ENCODE results near the gene PEMT.

The PEMT gene

DNA sequence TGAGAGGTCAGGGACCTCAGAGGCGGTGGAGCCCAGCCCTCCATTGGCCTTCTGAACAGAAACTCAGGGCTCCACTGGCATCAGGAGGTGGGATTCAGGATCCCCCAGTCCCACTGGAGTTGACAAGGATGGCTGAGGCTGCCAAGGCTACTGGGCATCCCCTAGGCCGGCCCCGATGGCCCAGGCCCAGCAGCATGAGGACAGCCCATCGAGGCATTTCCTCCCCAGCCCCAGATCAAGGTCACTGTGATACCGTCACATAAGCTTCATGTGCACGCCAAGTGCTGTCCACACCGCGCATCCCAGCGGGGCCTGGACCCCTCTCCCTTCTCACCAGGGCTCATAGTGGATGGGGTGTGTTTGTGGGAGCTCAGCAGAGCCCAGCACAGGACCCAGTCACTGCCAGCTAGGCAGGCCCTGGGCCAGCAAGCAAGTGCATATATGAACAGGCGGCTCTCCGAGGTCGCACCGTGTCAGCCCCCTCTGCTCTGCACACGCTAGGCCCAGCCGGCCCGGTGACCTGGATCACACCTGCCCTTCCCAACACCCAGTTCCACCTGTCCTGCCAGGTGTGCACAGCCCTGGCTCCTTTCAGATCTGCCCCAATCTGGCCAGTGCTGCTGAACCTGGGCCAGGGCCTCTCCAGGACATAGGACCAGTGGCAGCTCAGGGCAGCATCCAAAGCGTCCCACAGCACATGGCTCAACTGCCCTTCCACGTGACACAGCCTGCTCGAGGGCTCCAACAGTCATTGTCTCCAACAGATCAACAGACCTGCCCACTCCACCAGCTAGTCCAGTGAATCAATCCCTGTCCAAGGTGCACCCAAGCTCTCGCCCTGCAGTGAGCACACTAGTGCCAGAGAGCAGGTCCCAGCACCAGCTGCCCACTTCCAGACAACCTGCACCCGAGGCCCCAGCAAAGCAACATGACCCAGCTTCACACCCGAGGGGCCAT, 62.5 kb downstream of the PEMT start:
- no peak for DNase-seq

DNA sequence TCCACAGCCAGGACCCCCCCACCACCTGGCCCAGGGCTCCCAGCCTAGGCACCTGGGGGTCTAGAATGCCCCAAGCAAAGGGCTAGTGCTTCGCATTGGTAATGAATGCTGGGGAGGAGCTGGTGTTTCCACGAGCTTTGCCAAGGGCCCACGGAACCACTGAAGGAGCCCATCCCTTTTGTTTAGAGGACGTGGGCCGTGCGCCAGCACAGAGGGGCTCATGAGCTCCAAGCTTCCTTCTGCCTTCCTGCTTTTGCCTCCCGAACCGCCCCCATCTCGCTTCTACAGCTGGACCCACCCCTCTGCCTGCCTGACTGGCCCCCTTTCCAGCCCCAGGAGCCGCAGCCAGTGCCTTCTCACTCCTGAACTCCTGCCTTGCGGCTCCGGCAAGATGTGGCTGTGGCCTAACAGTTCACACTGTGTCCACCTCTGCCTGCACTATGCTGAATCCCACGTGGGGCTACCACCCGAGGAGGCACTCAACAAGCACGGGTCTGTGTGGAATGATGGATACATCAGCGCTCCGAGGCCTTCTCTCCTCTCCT, 63.5 kb downstream of the PEMT start:
- no peak for DNase-seq

DNA sequence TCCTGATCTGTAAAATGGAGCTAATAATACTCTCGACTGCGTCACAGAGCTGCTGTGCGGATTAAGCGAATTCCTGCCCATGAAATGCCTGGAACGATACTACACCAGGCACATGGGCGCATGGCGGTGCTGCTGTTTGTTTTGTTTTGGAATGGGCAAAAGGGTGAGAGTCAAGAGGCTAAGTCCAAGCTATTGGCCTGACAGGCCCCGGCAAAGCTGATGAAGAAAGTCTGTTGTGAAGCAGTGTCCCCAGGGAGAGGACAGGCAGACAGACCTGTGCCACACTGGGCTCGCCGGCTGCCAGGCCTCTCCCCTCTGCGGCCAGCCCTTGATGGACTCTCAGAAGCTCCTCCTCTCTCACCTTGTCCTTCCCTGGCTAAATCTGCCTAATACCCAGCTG, 64.0 kb downstream of the PEMT start:
- no peak for DNase-seq

DNA sequence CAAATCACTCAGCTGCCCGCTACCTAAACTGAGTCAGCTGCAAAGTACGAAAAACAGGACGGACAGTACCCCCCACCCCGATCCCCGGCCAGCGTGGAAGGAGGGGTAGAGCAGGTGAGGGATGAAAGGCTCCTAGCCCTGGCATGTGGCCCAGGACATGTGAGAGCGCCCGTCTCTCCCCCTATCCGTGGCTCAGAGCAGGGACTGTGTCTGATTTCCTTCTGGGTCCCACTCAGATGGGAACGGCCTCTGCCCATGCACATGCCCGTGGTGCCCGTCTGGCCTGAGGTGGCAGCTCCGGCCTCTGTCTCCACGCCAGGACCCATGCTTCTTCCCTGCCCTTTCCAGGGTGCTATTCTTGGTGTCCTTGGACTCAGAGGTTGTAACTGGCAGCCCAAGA, 65.1 kb downstream of the PEMT start:
- DNase-seq: no peak

DNA sequence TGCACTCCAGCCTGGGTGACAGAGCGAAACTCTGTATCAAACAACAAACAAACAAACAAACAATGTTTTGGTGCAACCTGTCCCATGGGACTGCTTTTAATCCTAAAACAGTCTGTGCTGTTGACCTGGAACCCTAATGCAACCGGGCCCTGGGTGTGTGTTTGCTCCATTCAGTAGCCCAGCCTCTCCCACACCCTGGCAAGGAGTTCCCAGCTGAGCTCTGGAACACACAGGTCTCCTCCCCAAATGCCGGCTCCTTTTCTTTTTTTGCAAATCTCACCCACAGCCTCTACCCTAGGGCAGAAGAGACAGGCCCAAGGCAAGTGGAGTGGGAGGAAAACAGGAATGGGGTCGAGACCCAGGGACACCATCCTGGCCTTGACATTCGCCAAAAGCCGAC, 65.6 kb downstream of the PEMT start:
- no peak for DNase-seq

DNA sequence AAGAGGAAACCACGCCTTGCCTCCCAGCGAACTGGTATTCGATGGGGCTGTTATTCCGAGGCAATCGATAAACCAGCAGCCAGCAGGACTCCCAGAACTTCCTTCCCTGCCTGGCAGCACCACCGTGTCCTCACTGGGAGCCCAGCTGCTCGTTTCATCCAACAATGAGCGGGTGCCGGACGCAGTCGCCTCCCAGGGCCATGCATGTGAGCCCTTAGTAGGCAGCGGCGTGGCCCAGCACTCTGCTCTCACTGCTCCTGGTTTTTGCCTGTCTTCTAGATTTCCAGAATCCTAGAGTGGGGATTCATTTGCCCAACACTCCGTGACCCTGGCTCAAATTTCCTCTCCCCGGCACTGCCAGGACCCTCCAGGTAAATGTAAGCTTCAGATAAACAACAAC, 66.2 kb downstream of the PEMT start:
- no peak for DNase-seq

DNA sequence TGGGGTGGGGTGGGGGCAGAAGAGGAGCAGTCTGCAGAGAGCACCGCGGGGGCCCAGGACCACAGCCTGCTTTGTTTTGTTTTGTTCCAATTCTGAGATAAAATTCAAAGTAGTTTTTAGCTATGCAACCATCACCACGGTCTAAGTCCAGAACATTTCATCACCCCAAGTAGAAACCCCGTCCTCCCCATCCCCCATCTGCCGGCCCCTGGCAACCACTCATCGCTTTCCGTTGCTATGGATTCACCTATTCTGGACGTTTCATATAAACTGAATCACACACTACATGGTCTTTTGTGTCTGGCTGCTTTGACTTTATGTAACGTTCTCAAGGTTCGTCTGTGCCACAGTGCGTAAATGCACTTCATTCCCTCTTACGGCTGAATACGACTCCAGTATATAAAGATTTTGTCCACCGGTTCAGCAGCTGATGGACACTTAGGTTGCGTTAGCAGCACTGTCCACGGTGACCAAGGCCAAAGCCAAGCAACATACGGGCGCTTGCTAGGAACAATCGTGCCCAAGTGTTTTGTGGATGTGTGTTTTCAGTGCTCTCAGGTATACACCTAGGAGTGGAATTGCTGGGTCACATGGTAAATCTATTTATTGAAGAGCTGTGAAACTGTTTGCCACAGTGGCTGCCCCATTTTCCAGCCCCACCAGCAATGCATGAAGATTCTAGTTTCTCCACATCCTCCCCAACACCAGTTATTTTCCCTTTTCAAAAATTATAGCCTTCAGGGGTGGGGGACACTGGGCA, 67.6 kb downstream of the PEMT start:
- DNase-seq: no peak

DNA sequence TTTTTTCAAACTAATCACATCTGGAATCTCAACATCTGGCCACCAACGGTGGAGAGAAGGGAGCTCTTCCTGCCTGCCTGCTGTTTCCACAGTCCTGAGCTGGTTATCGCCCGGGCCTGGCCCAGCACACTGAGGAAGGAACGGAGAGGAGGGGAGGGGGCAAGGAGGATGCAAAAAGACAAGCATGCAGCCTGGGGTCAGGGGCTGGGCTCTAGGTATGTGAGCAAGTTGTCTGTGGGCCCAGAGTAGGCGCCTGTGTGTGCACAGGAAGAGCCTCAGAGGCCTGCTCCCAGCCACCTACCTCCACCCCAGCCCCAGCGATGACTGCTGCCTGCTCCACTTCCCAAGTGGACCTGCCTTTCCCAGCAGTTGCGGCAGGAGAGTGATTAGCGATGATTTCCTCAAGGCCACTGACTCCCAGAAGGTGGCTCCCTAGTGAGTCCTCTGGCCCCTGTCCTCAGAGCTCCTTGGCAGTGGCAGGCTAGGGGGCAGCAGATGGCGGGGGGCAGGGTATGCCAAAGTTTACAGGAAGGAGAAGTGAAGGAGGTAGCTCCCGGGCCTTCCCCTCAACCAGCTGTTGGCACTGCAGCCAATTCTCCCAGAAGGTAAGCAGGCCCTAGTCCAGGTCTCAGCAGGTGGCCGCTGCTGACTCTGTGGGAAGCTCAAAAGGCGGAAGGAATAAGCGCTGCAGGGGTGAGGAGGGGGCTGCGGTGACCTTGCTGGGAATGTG, 68.3 kb downstream of the PEMT start:
- no peak for DNase-seq

DNA sequence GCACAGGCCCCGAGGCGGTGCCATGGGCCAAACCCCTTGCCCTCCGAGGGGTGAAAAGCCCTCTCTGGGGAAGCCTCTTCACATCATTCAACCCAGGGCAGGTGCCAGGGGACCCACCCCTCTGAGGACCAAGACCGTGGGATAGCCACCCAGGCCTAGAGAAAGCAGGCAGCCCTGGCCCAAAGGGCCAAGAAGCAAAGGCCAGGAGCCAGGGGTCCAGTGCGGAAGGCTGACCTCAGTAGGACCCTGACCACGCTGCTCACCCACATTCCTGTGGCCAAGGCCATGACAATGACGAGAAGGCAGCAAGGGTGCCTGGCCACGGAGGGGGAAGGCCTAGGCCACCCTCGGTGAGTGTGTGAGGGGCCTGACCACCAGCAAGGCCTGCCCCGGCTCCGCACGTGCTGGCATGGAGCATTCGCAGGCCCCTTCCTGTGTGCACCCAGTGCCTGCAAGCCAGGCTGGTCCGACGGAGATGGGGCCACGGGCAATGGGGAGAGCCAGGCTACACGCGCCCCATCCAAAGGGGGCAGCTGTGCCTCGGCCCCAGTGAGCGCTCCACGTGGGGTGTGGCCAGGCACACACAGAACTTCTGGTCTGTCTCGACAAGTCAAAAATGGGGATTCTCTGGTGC, 70.8 kb downstream of the PEMT start:
- DNase-seq: no peak

DNA sequence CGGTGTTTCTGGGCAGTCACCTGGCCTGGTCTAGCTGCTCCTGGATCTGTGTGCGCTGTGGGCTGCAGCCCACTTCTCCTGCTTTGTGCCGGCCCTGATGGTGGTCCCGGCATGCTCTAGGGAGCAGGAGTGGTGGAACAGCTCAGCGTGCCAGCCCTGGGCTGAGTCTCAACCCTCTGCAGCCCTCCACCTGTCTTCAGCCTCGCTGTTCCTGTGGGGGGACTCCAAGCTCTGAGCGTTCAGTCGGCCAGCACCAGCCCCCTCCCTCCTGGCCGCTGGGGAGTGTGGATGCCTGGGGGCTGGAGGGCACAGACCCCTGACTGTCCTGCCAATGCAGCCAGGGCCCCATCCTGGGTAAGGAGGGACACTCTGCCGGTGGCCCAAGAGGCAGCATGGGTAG, 71.6 kb downstream of the PEMT start:
- DNase-seq: no peak

DNA sequence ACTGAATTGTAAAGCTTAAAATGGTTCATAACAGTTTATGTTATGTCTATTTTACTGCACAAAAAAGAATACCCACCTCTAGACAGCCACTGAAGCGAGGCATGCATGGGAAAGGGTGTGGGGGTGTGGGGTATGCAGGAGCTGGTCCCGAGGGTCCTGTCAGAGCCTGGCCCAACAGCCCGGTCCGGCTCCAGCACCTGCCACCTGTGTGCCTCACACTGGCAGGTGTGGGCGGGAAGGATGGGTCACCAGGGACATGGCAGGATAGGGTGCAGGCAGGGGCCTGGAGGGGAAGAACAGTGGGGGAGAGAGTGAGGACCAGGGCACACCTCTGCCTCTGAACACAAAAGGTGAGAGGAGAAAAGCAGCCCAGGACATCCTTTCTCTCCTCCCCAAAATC, 72.6 kb downstream of the PEMT start:
- no peak for DNase-seq

DNA sequence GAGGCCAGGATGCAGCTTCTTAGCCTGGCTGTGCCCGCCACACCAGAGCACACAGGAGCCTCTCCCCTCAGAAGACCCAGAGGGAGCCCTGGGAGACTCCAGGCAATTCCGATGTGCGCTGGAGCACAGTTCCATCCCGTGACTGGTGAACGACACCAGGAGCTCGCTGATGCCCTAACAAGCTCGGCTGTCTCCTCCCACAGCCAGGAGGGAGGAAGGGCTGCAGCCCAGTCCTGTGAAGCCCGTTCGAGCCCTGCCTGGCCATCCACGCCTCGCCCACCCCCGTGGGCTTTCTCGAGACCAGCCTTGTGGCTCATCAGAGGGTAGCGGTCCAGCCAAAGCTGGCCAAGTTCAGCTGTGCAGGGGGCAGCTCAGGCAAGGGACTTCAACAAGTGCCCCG, 73.5 kb downstream of the PEMT start:
- DNase-seq: no peak

DNA sequence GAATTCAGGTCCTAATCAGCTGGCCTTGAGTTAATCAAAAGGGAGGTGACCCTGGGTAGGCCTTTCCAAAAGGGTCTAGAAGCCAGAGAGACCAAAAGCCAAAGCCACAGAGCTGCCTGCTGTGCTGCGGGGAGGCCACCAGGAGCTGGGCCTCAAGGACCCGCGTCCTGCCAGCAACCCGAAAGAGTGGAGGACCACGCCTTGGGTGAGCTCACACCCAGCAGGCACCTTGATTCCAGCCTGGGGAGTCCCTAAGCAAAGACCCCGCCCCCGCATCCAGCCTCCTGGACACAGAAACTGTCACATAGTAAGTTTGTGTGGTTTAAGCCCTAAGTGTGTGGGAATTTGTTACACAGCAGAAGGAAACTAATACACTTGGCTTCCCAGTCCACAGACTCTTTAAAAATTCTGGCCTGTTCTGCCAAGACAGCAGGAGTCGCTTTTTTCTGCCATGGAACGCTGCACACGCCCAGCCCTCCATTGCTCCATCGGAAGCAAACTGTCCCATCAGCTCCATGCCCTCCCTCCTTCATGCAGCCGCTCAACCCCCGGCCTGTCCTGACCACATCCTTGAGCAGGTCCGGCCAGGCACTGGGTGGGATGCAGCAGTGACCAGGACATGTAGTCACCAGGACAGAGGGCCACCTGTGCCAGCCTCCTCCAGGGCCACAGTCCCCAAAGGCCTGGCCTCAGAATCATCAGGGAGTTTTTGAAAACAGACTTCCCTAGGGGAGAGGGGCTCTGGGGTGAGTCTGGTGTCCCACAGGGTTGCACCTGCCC, 74.4 kb downstream of the PEMT start:
- DNase-seq: no peak

DNA sequence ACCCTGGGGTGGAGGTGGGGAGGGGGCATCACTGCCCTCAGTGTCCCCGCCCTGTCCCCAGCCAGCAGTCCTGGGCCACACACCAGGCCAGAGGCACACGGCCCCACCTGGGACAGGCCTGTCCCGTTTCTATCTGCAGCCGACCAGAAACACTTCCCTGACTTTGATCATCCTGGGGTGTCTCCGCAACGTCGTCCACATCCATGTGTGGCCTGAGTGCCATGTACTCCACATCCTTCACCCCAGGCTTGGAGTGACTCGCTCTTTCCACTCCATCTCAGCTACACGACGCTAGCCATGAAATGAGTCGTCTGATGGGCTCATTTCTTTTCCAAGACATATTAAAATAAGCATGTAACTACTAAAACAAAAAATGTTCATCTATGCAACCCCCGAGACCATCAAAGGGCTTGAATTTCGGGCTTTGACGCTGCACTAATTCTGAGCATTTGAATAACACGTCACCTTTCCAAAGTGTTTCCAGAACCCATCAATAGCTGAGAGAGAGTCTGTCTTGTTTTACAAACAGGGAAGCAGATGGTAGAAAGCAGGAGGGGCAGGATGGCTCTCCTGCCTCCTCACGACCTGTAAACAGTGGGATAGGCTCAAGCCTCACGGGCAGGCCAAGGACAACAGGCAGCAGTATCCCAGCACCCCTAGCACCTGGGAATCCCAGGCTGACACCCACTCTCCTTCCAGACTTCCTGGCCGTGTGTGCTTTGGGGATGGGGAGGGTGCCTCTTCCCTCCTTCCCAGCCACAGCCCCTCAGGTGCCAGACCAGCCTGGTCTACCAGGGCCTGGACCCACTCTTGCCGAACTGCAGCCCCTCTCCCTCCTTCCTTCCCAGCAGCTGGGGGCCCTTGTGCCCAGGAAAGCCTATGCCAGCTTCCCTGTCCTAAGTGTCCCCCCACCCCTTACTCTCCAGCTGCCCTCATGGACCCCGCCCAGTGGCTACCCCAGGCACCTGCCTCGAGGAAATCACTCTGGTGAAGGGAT, 75.3 kb downstream of the PEMT start:
- no peak for DNase-seq

DNA sequence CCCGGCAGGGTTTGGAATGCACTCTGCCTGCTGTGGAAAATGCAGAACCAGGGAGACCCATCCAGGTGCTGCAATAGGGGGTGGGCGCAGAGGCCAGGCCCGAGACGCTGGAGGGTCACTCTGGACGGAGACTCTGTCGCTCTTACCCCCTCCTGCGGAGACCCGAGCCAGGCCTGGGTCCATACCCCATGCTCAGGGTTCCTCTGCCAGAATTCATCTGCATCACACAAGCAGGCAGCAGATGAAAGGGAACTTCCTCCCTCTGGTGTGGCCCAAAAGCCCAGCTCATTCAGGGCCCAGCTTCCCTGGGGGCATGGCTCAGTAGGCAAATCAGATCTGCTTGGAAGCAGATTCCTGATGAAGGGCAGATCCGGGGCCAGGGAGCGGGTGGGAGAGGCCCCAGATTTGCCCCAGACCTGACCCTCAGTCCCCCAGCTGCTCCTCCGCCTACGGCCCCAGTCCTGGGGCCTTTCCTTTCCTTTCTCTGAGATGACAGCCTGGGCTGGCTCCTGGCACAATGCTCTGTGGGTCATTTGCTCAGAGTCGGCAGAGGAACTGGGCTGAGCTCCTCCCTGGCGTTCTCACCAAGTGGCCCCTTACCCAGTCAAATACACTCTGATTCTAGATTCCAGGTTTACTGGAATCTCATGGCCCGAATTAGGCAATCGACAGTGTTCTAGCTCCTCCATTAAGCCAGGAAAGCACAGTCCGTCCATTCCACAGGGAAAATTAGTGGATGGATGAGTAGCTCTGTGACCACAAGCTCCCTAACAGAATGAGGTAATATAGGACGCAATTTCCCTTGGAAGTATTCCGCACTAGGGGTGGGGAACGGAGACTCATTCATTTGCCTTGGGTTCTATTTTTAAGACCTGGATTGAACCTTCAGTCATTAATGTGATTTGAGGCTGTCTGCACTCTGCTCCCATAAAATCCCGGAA, 76.2 kb downstream of the PEMT start:
- DNase-seq: no peak

DNA sequence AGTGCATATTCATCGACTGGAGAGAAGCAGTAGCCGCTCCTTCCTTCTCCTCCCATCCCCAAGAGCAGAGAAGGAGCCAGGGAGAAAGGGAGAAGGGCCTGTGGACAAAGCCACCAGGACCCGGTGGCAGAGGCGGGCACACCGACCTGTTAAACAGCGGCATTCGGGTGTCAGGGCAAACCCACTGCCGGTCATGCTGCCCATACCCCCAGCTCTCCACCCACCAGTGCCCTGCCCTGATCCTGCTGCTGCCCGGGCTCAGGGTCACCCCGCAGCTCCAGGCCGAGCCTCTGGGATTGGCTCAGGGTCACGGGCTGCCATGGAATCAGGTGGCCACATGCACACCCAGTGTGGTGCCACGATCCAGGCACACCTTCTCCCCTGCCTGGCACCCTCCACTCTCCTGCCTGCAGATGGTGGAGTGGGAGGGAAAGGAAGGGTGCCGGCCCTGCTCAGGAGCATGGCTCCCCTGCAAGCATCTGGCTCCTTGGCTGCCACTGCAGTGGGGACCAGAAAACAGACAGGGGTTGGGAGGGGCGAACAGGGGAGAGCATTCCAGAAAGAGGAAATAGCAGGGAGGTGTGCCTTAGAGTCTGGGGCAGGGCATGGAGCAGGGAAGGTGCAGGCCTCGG, 77.0 kb downstream of the PEMT start:
- DNase-seq: no peak

DNA sequence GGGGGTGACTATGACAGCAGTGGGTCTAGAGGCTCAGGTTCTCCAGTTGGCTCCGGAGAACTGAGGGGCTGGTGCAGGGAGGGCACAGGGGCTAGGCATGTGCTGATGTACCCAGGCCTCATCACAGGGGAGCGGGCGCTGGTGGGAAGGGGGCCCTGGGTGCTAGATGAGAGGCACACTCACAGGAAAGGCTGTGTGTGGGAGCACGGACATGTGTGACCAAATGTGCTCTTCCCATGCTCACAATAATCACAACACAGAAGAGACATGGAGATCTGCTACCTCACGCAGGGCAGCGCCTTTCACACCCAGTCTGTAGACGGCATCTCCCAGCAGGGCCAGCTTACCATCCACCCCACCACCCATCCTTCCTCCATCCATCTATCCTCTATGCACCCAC, 77.9 kb downstream of the PEMT start:
- DNase-seq: no peak

DNA sequence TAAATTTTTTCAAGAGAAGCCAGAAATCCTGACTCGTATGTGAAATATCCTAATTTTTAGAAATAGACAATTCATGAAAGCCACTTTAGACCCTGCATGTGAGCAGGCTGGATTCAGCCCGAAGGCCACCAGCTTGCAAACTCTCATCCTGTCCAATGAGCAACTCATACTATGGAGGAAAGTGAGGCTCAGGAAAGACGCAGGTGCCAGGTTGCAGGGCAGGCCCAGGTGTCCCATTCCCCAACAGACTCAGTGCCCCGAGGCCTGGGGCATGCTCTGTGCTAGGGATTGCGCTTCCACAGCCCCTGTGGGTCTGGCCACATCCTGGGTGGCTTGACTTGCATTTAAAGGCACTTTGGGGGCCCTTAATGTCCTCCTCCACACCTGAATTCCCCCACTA, 78.6 kb downstream of the PEMT start:
- no peak for DNase-seq
